Measurements from ENCODE around the gene PICK1. TPM values are rescaled to one million over a fixed set of nuclear protein-coding genes. Genes with fewer than 3 reads are reported as not detected.
"Not testable (repeated sequence)": the region's sequence is repeated elsewhere in the genome, so short reads cannot be mapped to it uniquely, and the experiment has no call there.

The PICK1 gene
- total RNA-seq, 2 donors from 2014 or later, result 34.3 to 40.4 TPM

GRCh38 chr22:38071421-38072321, 14.5 kb downstream of the PICK1 start:
- ATAC-seq (no peak), DNase-seq (no peak)
- intact Hi-C loops (cut with DNase I, micrococcal nuclease), result no loop called here

- intact Hi-C loops (cut with DNase I, micrococcal nuclease), result no loop called here
- no peak for DNase-seq
- no peak for ATAC-seq
Measured at GRCh38 chr22:38072322-38073149, 15.3 kb downstream of the PICK1 start.

- intact Hi-C loops (cut with DNase I, micrococcal nuclease), result no loop called here
- ATAC-seq, result no peak
- DNase-seq, result no peak
Measured at GRCh38 chr22:38073150-38074130, 16.2 kb downstream of the PICK1 start.

- DNase-seq (no peak), ATAC-seq (no peak)
- intact Hi-C loops (cut with DNase I, micrococcal nuclease), result no loop called here
Measured at GRCh38 chr22:38074181-38075104, 17.2 kb downstream of the PICK1 start.

GRCh38 chr22:38075105-38075825, 18.1 kb downstream of the PICK1 start:
- DNase-seq, result no peak
- intact Hi-C loops (cut with DNase I, micrococcal nuclease), result no loop called here
- ATAC-seq, result no peak

- intact Hi-C loops (cut with DNase I, micrococcal nuclease), result no loop called here
- no peak for ATAC-seq
- DNase-seq, result no peak
Measured at GRCh38 chr22:38075961-38076360, 18.8 kb downstream of the PICK1 start.

- intact Hi-C loops (cut with DNase I, micrococcal nuclease), result no loop called here
- DNase-seq, result no peak
- ATAC-seq, result no peak
Measured at GRCh38 chr22:38077096-38077495, 19.9 kb downstream of the PICK1 start.

GRCh38 chr22:38077595-38077994, 20.4 kb downstream of the PICK1 start:
- DNase-seq, result no peak
- intact Hi-C loops (cut with DNase I, micrococcal nuclease), result no loop called here
- ATAC-seq, result no peak

- intact Hi-C loops (cut with DNase I, micrococcal nuclease), result no loop called here
- ATAC-seq (no peak), DNase-seq (no peak)
Measured at GRCh38 chr22:38078046-38078840, 21.0 kb downstream of the PICK1 start.

- ATAC-seq, result not testable (repeated sequence)
Measured at GRCh38 chr22:38079208-38079607, 22.0 kb downstream of the PICK1 start.

GRCh38 chr22:38079804-38080203, 22.6 kb downstream of the PICK1 start:
- intact Hi-C loops (cut with DNase I, micrococcal nuclease), result no loop called here
- ATAC-seq (no peak), DNase-seq (no peak)

More at GRCh38 chr22:38079208-38079607, 22.0 kb downstream of the PICK1 start:
- DNase-seq; intact Hi-C loops (cut with DNase I, micrococcal nuclease): not testable (repeated sequence)

GRCh38 chr22:38080474-38080849, 23.3 kb downstream of the PICK1 start:
- no peak for DNase-seq
- ATAC-seq, result no peak
- intact Hi-C loops (cut with DNase I, micrococcal nuclease), result no loop called here

GRCh38 chr22:38080850-38081635, 23.8 kb downstream of the PICK1 start:
- DNase-seq (peak in 1 of 2 donors; percentile 39), ATAC-seq (peak; percentile 56)
- intact Hi-C loops (cut with DNase I, micrococcal nuclease), result no loop called here

- ATAC-seq, result no peak
- DNase-seq, result no peak
- intact Hi-C loops (cut with DNase I, micrococcal nuclease), result no loop called here
Measured at GRCh38 chr22:38081636-38081940, 24.4 kb downstream of the PICK1 start.

- ATAC-seq, result peak; percentile 8
- DNase-seq, result no peak
- intact Hi-C loops (cut with DNase I, micrococcal nuclease), result no loop called here
Measured at GRCh38 chr22:38081941-38082828, 25.0 kb downstream of the PICK1 start.

Measured in left colon (tissue), 2 donors.